Ectodermal cell (in vitro differentiated cells): ENCODE results near the gene SSH2.
"Not testable (repeated sequence)": the region's sequence is repeated elsewhere in the genome, so short reads cannot be mapped to it uniquely, and the experiment has no call there.

Experiments
- H3K27ac ChIP-seq: 2 replicates; pipeline ENCODE4 v1.7.0; 2013; ENCODE audit warnings: mild to moderate bottlenecking, low read depth, low read length; ENCODE audit not compliant: insufficient read depth, poor library complexity, severe bottlenecking
- H3K27me3 ChIP-seq: 2 replicates; pipeline ENCODE4 v1.7.0; 2013; ENCODE audit warnings: mild to moderate bottlenecking, low read length; ENCODE audit not compliant: insufficient read depth, control insufficient read depth, poor library complexity, severe bottlenecking
- H3K36me3 ChIP-seq: one replicate; pipeline ENCODE4 v1.7.0; 2013; ENCODE audit warnings: low read length; ENCODE audit not compliant: control insufficient read depth, insufficient read depth
- H3K4me1 ChIP-seq: one replicate; pipeline ENCODE4 v1.7.0; 2013; ENCODE audit warnings: low read length; ENCODE audit not compliant: control insufficient read depth, insufficient read depth
- H3K4me3 ChIP-seq: 2 replicates; pipeline ENCODE4 v1.7.0; 2013; ENCODE audit warnings: low read depth, low read length, control low read depth; ENCODE audit not compliant: insufficient read depth
- H3K9me3 ChIP-seq: 2 replicates; pipeline ENCODE4 v1.7.0; 2013; ENCODE audit warnings: mild to moderate bottlenecking, low read length, moderate library complexity; ENCODE audit not compliant: control insufficient read depth
- WGBS, 2 experiments: methylation state at CpG; one replicate each; pipeline ENCODE4 v1.1.7; 2013; ENCODE audit warnings: missing lambda C conversion rate in 2 of 2; 5-methylcytosine and 5-hydroxymethylcytosine counted together

SSH2 gene

GRCh38 chr17:29675961-29676360, 254.1 kb downstream of the SSH2 start:
- not testable (repeated sequence) for H3K4me3 ChIP-seq, H3K36me3 ChIP-seq
- WGBS, 2 experiments = 93 to 94% methylated on average over 8 of the region's 8 CpGs

GRCh38 chr17:29674281-29674680, 255.7 kb downstream of the SSH2 start:
- WGBS, 2 experiments = 90 to 96% methylated on average over 1 of the region's 1 CpG
- H3K4me3 ChIP-seq = no peak overlapping the region
- peaks cover 4% of the 10 kb centered on the region for H3K36me3 ChIP-seq
- no peaks in the 10 kb centered on the region for H3K27me3 ChIP-seq
- peaks cover 7% of the 10 kb centered on the region for H3K4me1 ChIP-seq
- H3K9me3 ChIP-seq = no peaks in the 10 kb centered on the region
- no peak overlapping the region for H3K27ac ChIP-seq

More at GRCh38 chr17:29675961-29676360, 254.1 kb downstream of the SSH2 start:
- not testable (repeated sequence) for H3K4me1 ChIP-seq, H3K9me3 ChIP-seq, H3K27ac ChIP-seq, H3K27me3 ChIP-seq

GRCh38 chr17:29671661-29672060, 258.4 kb downstream of the SSH2 start:
- Histone ChIP-seq H3K4me1 (no peaks in the 10 kb centered on the region), H3K4me3 (no peak overlapping the region), H3K27me3 (no peaks in the 10 kb centered on the region), H3K27ac (no peak overlapping the region), H3K36me3 (peaks cover 4% of the 10 kb centered on the region), H3K9me3 (no peaks in the 10 kb centered on the region)
- 95% methylated on average over 5 of the region's 5 CpGs for WGBS, 2 experiments

GRCh38 chr17:29669266-29669665, 260.8 kb downstream of the SSH2 start:
- no peaks in the 10 kb centered on the region for H3K9me3 ChIP-seq
- no peak overlapping the region for H3K27ac ChIP-seq
- H3K36me3 ChIP-seq = peaks cover 4% of the 10 kb centered on the region
- no peaks in the 10 kb centered on the region for H3K4me1 ChIP-seq
- H3K4me3 ChIP-seq = no peak overlapping the region
- H3K27me3 ChIP-seq = no peaks in the 10 kb centered on the region

- no peak overlapping the region for H3K4me3 ChIP-seq
- H3K27me3 ChIP-seq = no peaks in the 10 kb centered on the region
- peaks cover 4% of the 10 kb centered on the region for H3K36me3 ChIP-seq
- no peaks in the 10 kb centered on the region for H3K9me3 ChIP-seq
- no peak overlapping the region for H3K27ac ChIP-seq
- no peaks in the 10 kb centered on the region for H3K4me1 ChIP-seq
Measured at GRCh38 chr17:29667969-29668368, 262.1 kb downstream of the SSH2 start.

GRCh38 chr17:29665481-29665810, 264.6 kb downstream of the SSH2 start:
- 67 to 100% methylated on average over 1 of the region's 1 CpG for WGBS, 2 experiments
- no peaks in the 10 kb centered on the region for H3K9me3 ChIP-seq
- H3K4me3 ChIP-seq = no peak overlapping the region
- no peaks in the 10 kb centered on the region for H3K36me3 ChIP-seq
- no peaks in the 10 kb centered on the region for H3K27me3 ChIP-seq
- H3K27ac ChIP-seq = no peak overlapping the region
- no peaks in the 10 kb centered on the region for H3K4me1 ChIP-seq

GRCh38 chr17:29664743-29665480, 265.1 kb downstream of the SSH2 start:
- no peak overlapping the region for H3K27ac ChIP-seq
- H3K4me3 ChIP-seq = no peak overlapping the region
- H3K4me1 ChIP-seq = no peaks in the 10 kb centered on the region
- H3K27me3 ChIP-seq = no peaks in the 10 kb centered on the region
- H3K36me3 ChIP-seq = no peaks in the 10 kb centered on the region
- WGBS, 2 experiments = 91 to 100% methylated on average over 2 of the region's 2 CpGs
- H3K9me3 ChIP-seq = no peaks in the 10 kb centered on the region

GRCh38 chr17:29663155-29663554, 266.9 kb downstream of the SSH2 start:
- 25 to 44% methylated on average over 1 of the region's 1 CpG for WGBS, 2 experiments
- H3K4me1 ChIP-seq = no peaks in the 10 kb centered on the region
- H3K4me3 ChIP-seq = no peak overlapping the region
- no peaks in the 10 kb centered on the region for H3K9me3 ChIP-seq
- H3K27ac ChIP-seq = no peak overlapping the region
- no peaks in the 10 kb centered on the region for H3K27me3 ChIP-seq
- H3K36me3 ChIP-seq = no peaks in the 10 kb centered on the region

GRCh38 chr17:29661213-29661612, 268.8 kb downstream of the SSH2 start:
- H3K4me3 ChIP-seq = no peak overlapping the region
- no peaks in the 10 kb centered on the region for H3K9me3 ChIP-seq
- no peaks in the 10 kb centered on the region for H3K27me3 ChIP-seq
- no peaks in the 10 kb centered on the region for H3K4me1 ChIP-seq
- WGBS, 2 experiments = 96 to 97% methylated on average over 2 of the region's 2 CpGs
- no peak overlapping the region for H3K27ac ChIP-seq
- no peaks in the 10 kb centered on the region for H3K36me3 ChIP-seq

GRCh38 chr17:29659155-29659554, 270.9 kb downstream of the SSH2 start:
- H3K4me3 ChIP-seq = no peak overlapping the region
- H3K36me3 ChIP-seq = no peaks in the 10 kb centered on the region
- 95 to 99% methylated on average over 2 of the region's 2 CpGs for WGBS, 2 experiments
- H3K27me3 ChIP-seq = no peaks in the 10 kb centered on the region
- no peak overlapping the region for H3K27ac ChIP-seq
- H3K4me1 ChIP-seq = no peaks in the 10 kb centered on the region
- no peaks in the 10 kb centered on the region for H3K9me3 ChIP-seq

- Histone ChIP-seq H3K4me3 (no peak overlapping the region), H3K36me3 (no peaks in the 10 kb centered on the region)
- 93 to 95% methylated on average over 6 of the region's 6 CpGs for WGBS, 2 experiments
Measured at GRCh38 chr17:29655323-29655722, 274.7 kb downstream of the SSH2 start.

More at GRCh38 chr17:29655323-29655722, 274.7 kb downstream of the SSH2 start:
- Histone ChIP-seq H3K27ac (no peak overlapping the region), H3K9me3 (no peaks in the 10 kb centered on the region), H3K4me1 (no peaks in the 10 kb centered on the region), H3K27me3 (no peaks in the 10 kb centered on the region)
